Endothelial cell of umbilical vein (primary cell): ENCODE data around the gene TNIP1. TPM values are rescaled to one million over a fixed set of nuclear protein-coding genes. Genes with fewer than 3 reads are reported as not detected.

Experiments used
- BruUV-seq: library from RNA; stranded (reverse); fragments of 400-500 nt; replicated peaks from 2 replicates; lab custom pipeline; 2021; lab: Mats Ljungman, UMichigan
- CTCF ChIA-PET: fragments of 300-600, 350-600 bp; sonication (Branson Sonifier 250); formaldehyde crosslinking; loops from one replicate; lab custom pipeline; 2021; ENCODE audit warnings: antibody characterized with exemption, inconsistent platforms; lab: Charles Lee
- POLR2A ChIA-PET: fragments of 300-600, 350-600 bp; sonication (Branson Sonifier 250); formaldehyde crosslinking; loops from one replicate; lab custom pipeline; 2021; ENCODE audit warnings: antibody characterized with exemption, inconsistent platforms; lab: Charles Lee
- DNase-seq: peaks from one replicate; pipeline ENCODE4 v3.0.0-alpha.2; 2011; ENCODE audit warnings: low read depth, low spot score
- FAIRE-seq: peaks from 2 replicates; lab custom pipeline; 2011; peaks lifted over from hg19 to GRCh38; lab: Jason Lieb, UNC
- H2AFZ ChIP-seq: 2 replicates; pipeline ENCODE4 v1.6.0; 2012; ENCODE audit warnings: low read depth, low read length, control low read depth, inconsistent platforms
- H3K27ac ChIP-seq: 2 replicates; pipeline ENCODE4 v1.5.1; 2011; ENCODE audit warnings: low read depth, mild to moderate bottlenecking, control low read depth, low read length, moderate library complexity; ENCODE audit not compliant: insufficient read depth
- H3K27me3 ChIP-seq, 2 experiments: 2 replicates each; pipeline versions ENCODE4 v1.6.0 to v1.6.1; 2011; ENCODE audit warnings: low read length in 2 of 2, mixed read lengths in 1 of 2; ENCODE audit not compliant: control insufficient read depth in 2 of 2, insufficient read depth in 2 of 2
- H3K36me3 ChIP-seq, 2 experiments: 2 replicates in 1 of 2; 3 replicates in 1 of 2; pipeline ENCODE4 v1.5.1; 2011; ENCODE audit warnings: low read length in 2 of 2, mild to moderate bottlenecking in 1 of 2, moderate library complexity in 1 of 2; ENCODE audit not compliant: control insufficient read depth in 2 of 2, insufficient read depth in 2 of 2; ENCODE audit errors: extremely low read depth in 1 of 2
- H3K4me1 ChIP-seq: 3 replicates; pipeline ENCODE4 v1.5.1; 2011; ENCODE audit warnings: mild to moderate bottlenecking, low read length; ENCODE audit not compliant: control insufficient read depth, insufficient read depth; ENCODE audit errors: extremely low read depth
- H3K4me2 ChIP-seq: 2 replicates; pipeline ENCODE4 v1.6.1; 2011; ENCODE audit warnings: low read length, control low read depth, mixed read lengths; ENCODE audit not compliant: insufficient read depth
- H3K4me3 ChIP-seq, 3 experiments: fragments of 200-600 bp in 1 of 3; sonication (generic), shearing (Covaris generic) in 1 of 3; replicated peaks in 1 of 3; 2 replicates each; pipeline ENCODE4 v1.5.1; 2011 to 2016; ENCODE audit warnings: control low read depth in 3 of 3, low read length in 3 of 3, mild to moderate bottlenecking in 2 of 3, inconsistent platforms in 1 of 3, low read depth in 1 of 3, moderate library complexity in 1 of 3; ENCODE audit not compliant: insufficient read depth in 1 of 3
- H3K79me2 ChIP-seq: 2 replicates; pipeline ENCODE4 v1.6.0; 2012; ENCODE audit warnings: low read length, inconsistent platforms; ENCODE audit not compliant: control insufficient read depth, insufficient read depth
- H3K9ac ChIP-seq: replicated peaks from 2 replicates; pipeline ENCODE3; 2011; ENCODE audit warnings: low read length, control low read depth; ENCODE audit not compliant: insufficient read depth; ENCODE audit errors: extremely low read depth
- H3K9me1 ChIP-seq: replicated peaks from 3 replicates; pipeline ENCODE4 v1.6.0; 2011; ENCODE audit warnings: mild to moderate bottlenecking, low read length; ENCODE audit not compliant: control insufficient read depth, insufficient read depth; ENCODE audit errors: extremely low read depth
- H3K9me3 ChIP-seq: replicated peaks from 2 replicates; pipeline ENCODE4 v1.5.1; 2012; ENCODE audit warnings: low read length, inconsistent platforms; ENCODE audit not compliant: control insufficient read depth, insufficient read depth
- H4K20me1 ChIP-seq: replicated peaks from 2 replicates; pipeline ENCODE3; 2011; ENCODE audit warnings: mild to moderate bottlenecking, low read length; ENCODE audit not compliant: control insufficient read depth, insufficient read depth; ENCODE audit errors: extremely low read depth
- EZH2 ChIP-seq: IDR thresholded peaks from 2 replicates; pipeline ENCODE4 v1.6.1; 2012; ENCODE audit warnings: borderline replicate concordance, low read depth, mild to moderate bottlenecking, moderate library complexity, low read length, inconsistent platforms; ENCODE audit not compliant: severe bottlenecking
- FOS ChIP-seq: IDR thresholded peaks from 2 replicates; pipeline ENCODE4 v1.6.1; 2011; ENCODE audit warnings: mild to moderate bottlenecking, low read length, moderate library complexity, borderline replicate concordance; ENCODE audit not compliant: insufficient read depth
- GATA2 ChIP-seq: IDR thresholded peaks from 2 replicates; pipeline ENCODE4 v1.7.0; 2011; ENCODE audit warnings: low read depth, mild to moderate bottlenecking, moderate library complexity, mixed read lengths, low read length; ENCODE audit not compliant: insufficient read length, insufficient read depth
- JUN ChIP-seq: IDR thresholded peaks from 2 replicates; pipeline ENCODE4 v1.6.1; 2011; ENCODE audit warnings: borderline replicate concordance, low read depth; ENCODE audit not compliant: insufficient read length, insufficient read depth
- MYC ChIP-seq: IDR thresholded peaks from one replicate; pipeline ENCODE4 v1.6.1; 2011; ENCODE audit warnings: mild to moderate bottlenecking, low read depth, low read length
- POLR2A ChIP-seq: IDR thresholded peaks from 2 replicates; pipeline ENCODE4 v1.6.1; 2012; ENCODE audit warnings: low read depth, mild to moderate bottlenecking, control low read depth, low read length
- POLR2AphosphoS5 ChIP-seq: IDR thresholded peaks from 2 replicates; pipeline ENCODE4 v1.6.1; 2012; ENCODE audit warnings: low read depth, mild to moderate bottlenecking, control low read depth, low read length, moderate library complexity; ENCODE audit not compliant: insufficient read depth
- dilution Hi-C: fragments of 300-500 bp; cut with MboI; formaldehyde crosslinking; loops from one replicate; pipeline ENCODE4 v1.15.0; 2019; ENCODE audit warnings: low sequenced_read_pairs; ENCODE audit not compliant: extremely low pct_ligation_motif_present
- intact Hi-C: fragments of 100-400 bp; cut with micrococcal nuclease; formaldehyde crosslinking; loops from one replicate; pipeline ENCODE4 v1.10.0; 2022
- polyA plus RNA-seq, 4 experiments: library from polyadenylated mRNA; depleted of rRNA in 3 of 4; stranded (reverse) in 3 of 4; unstranded in 1 of 4; fragments of >200 nt; gene quantifications; 2 replicates each; pipeline versions ENCODE4 v1.2.1 to v1.2.3, GENCODE V29; 2011 to 2012; ENCODE audit warnings: missing spikeins in 1 of 4
- total RNA-seq: library from RNA; stranded (reverse); gene quantifications from 2 replicates; pipeline ENCODE4 v1.2.3, GENCODE V29; 2021
- TF ChIP-seq, protein P1 (sequence below), 2 donors: IDR thresholded peaks; 1 replicate in 1 of 2; 2 replicates in 1 of 2; pipeline ENCODE4 v1.5.1; 2011; ENCODE audit warnings: low read length in 2 of 2, mild to moderate bottlenecking in 2 of 2, moderate library complexity in 2 of 2, control low read depth in 1 of 2, inconsistent platforms in 1 of 2, low read depth in 1 of 2; ENCODE audit not compliant: insufficient read depth in 1 of 2; ENCODE audit errors: extremely low read depth in 1 of 2
- TF ChIP-seq, protein P2 (sequence below): IDR thresholded peaks from 2 replicates; pipeline ENCODE4 v1.6.1; 2011; ENCODE audit not compliant: insufficient read depth, insufficient read length

Gene TNIP1
- total and polyA plus RNA-seq, 2 donors (not counting 3 experiments of a cell fraction or from before 2014, with no cell fraction given): 43.0 to 96.8 TPM

DNA sequence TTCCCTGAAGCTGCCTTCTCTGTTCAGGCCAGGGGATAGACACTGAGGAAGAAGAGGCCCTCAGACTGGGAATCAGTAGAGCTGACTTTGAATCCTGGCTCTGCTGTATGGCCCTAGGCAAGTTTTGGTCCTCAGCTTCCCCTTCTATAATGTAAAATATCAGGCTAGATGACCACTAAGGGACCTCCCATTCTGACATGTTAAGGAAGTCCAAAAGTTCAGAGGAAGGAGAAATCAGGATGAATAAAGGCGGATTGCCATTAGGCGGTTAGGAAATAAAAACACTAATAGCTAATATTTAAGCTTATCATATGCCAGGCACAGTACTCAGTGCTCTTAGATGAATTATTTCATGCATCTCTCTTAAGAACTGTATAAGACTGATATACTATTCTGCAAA, 8.9 kb upstream of the TNIP1 start:
- no peaks in the 10 kb centered on the region for H3K36me3 ChIP-seq
- peaks cover 44% of the 10 kb centered on the region for H3K4me1 ChIP-seq
- POLR2A ChIA-PET: interaction anchor here (1.0 kb wide), 1 partner anchor 9 kb away, joined by 3 read pairs; the partner anchor contains the start of gene TNIP1

More for the DNA sequence above, 8.9 kb upstream of the TNIP1 start:
- Histone ChIP-seq H3K9me1 (no peaks in the 10 kb centered on the region), H2AFZ (peak overlapping the region; percentile 28), H3K27ac (no peak overlapping the region), H3K79me2 (no peaks in the 10 kb centered on the region), H4K20me1 (no peaks in the 10 kb centered on the region), H3K9ac (no peak overlapping the region), H3K27me3 (no peaks in the 10 kb centered on the region), H3K4me3 (no peak overlapping the region), H3K4me2 (no peak overlapping the region), H3K9me3 (no peaks in the 10 kb centered on the region)
- no TSS peak for BruUV-seq
- dilution Hi-C loops (loop anchor here (10.0 kb wide), 1 partner anchor 55 kb away; no protein-coding TSS in a partner anchor), intact Hi-C loops (loop anchor here (1.0 kb wide), 1 partner anchor 8 kb away; the partner anchor contains the start of gene TNIP1)
- no peak for FAIRE-seq
- TF ChIP-seq JUN (no peak), POLR2A (no peak), EZH2 (no peak), FOS (no peak), GATA2 (no peak), POLR2AphosphoS5 (no peak), MYC (no peak)
- TF ChIP-seq, protein P1, sequence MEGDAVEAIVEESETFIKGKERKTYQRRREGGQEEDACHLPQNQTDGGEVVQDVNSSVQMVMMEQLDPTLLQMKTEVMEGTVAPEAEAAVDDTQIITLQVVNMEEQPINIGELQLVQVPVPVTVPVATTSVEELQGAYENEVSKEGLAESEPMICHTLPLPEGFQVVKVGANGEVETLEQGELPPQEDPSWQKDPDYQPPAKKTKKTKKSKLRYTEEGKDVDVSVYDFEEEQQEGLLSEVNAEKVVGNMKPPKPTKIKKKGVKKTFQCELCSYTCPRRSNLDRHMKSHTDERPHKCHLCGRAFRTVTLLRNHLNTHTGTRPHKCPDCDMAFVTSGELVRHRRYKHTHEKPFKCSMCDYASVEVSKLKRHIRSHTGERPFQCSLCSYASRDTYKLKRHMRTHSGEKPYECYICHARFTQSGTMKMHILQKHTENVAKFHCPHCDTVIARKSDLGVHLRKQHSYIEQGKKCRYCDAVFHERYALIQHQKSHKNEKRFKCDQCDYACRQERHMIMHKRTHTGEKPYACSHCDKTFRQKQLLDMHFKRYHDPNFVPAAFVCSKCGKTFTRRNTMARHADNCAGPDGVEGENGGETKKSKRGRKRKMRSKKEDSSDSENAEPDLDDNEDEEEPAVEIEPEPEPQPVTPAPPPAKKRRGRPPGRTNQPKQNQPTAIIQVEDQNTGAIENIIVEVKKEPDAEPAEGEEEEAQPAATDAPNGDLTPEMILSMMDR (IDR thresholded peaks at IDR 0.05; ENCODE audit: extremely low read depth in 1 of 2, insufficient read depth in 1 of 2, low read depth in 1 of 2, low read length in 2 of 2): no peak
- TF ChIP-seq, protein P2, sequence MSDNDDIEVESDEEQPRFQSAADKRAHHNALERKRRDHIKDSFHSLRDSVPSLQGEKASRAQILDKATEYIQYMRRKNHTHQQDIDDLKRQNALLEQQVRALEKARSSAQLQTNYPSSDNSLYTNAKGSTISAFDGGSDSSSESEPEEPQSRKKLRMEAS: no peak
- CTCF ChIA-PET: interaction anchor here (0.7 to 3.5 kb wide), 7 partner anchors 8 to 38 kb away, joined by 3 to 30 read pairs (median 5); partner anchors contain the start of gene TNIP1
- no peak for DNase-seq
